CD4-positive, alpha-beta T cell treated with Interleukin-10 for 1 hour (primary cell): ENCODE data around the gene PIAS4.
"Not testable (repeated sequence)": the region's sequence is repeated elsewhere in the genome, so short reads cannot be mapped to it uniquely, and the experiment has no call there.

ENCODE experiments used
- DNase-seq: peaks from one replicate; pipeline ENCODE4 v3.0.0-alpha.2; 2020

PIAS4 gene

DNA sequence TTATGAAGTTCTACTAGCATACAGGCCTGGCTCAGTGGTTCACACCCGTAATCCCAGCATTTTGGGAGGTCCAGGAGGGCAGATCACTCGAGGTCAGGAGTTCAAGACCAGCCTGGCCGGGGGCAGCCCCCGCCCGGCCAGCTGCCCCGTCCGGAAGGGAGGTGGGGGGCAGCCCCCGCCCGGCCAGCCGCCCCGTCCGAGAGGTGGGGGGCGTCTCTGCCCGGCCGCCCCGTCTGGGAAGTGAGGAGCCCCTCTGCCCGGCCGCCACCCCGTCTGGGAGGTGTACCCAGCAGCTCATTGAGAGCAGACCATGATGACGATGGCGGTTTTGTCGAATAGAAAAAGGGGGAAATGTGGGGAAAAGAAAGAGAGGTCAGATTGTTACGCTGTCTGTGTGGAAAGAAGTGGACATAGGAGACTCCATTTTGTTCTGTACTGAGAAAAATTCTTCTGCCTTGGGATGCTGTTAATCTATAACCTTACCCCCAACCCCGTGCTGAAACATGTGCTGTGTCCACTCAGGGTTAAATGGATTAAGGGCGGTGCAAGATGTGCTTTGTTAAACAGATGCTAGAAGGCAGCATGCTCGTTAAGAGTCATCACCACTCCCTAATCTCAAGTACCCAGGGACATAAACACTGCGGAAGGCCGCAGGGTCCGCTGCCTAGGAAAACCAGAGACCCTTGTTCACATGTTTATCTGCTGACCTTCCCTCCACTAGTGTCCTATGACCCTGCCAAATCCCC is 8.7 kb upstream of the PIAS4 start:
- DNase-seq, result not testable (repeated sequence)

DNA sequence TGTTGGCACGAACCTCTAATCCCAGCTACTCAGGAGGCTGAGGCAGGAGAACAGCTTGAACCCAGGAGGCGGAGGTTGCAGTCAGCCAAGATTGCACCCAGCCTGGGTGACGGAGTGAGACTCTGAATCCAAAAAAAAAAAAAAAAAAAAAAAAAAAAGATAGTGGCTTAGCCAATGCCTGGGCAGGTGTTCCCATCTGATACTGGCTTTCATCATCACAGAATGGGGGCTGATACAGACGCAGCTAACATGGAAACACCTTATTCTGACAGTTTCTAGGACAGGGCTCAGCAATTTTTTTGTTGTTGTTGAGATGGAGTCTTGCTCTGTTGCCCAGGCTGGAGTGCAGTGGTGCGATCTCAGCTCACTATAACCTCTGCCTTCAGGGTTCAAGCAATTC is 6.7 kb upstream of the PIAS4 start:
- DNase-seq, result not testable (repeated sequence)

DNA sequence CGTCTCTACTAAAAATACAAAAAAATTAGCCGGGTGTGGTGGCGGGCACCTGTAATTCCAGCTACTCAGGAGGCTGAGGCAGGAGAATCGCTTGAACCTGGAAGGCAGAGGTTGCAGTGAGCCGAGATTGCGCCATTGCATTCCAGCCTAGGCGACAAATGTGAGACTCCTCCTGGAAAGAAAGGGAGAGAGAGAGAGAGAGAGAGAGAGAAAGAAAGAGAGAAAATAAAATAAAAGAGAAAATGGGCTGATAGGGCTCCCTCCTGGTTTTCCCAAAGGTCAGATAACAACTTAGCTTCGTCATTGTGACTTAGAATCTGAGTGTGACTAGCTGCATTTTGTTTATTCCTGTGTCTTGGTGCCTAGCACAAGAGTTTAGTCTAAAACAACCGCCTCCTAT is 2.1 kb upstream of the PIAS4 start:
- not testable (repeated sequence) for DNase-seq

DNA sequence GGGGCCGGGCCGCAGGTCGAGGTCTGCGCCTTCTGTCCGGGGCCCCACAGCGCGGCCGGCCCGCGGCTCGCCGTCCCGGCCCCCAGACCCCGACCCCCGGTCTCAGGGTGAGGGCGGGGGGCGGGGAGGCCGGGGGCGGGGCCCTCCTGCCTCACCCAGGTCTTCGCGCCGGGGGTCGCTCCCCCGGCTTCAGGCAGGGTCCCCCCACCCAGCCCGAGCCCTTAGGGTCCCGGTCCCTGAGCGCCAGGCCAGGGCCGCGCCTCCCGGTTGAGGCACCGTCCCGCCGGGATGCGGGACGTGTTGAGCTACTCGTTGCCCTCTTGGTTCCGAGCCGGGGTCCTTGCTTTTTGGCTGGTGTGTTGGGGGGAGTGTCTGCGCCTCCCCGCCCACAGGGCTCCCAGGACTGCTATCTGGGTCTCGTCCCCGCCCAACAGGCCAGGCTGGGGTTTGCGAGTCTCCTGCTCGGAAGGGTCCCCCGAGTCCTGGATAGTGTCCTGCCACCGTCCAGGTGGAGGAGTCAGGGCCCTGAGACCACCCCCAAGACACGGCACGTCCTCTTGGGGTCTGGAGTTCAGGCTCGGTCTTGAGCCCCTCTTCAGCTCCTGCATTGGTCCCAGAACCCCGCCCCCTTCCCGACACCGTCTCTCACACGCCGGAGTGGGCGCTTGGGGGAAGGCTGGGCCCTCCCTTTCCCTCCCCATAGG is 452 bp downstream of the PIAS4 start:
- no peak for DNase-seq

DNA sequence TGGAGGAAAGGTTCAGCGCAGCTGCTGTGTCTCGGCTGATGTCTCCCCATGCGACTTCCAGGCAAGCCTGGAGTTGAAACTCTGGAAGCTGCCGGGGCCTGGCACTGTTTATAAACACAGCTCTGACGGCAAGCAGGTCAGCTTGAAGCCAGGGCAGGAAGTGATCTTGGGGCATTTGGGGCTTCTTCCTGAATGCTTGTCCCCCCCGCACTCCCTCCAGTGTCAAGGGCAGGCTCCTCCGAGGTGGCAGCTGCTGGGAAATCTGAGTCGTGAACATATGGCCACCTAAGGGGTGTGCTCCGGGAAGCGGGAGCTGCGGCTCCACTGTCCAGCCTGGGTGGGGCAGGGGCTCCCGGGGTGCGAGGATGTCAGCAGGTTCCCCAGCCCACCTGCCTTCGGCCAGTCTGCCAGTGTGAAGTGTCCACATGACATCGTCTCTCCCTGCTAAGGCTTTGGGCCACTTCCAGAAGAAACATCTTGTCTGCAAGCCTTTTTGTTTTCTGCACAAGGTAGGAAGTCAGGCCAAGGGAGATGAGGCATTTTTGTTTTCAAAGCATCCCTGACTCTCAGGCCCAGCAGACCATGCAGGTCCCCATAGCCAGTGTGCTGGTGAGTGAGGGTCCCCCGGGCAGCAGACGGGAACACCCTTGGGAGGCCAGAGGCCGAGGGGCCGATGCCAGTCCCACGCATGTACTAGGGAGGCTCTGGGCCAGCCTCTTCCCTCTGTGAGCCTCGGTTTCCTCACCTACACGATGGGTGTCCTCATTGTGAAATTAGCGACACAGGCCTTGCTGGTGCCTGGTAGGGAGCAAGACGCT is 2.7 kb downstream of the PIAS4 start:
- no peak for DNase-seq

DNA sequence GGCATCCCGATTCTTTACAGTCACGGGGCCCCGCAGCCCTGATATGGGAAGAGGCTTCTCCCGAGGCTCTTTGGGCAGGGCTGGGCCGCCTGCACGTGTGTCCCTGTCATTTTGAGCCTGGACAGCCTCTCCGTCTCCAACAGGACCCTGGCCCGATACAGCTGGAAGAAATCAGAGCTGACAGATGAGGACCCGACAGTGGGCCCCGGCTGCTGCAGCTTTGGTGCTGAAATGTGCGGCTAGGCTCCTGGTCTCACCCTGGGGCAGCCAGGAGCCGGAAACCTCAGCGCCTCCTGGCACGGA is 3.2 kb downstream of the PIAS4 start:
- DNase-seq, result no peak

DNA sequence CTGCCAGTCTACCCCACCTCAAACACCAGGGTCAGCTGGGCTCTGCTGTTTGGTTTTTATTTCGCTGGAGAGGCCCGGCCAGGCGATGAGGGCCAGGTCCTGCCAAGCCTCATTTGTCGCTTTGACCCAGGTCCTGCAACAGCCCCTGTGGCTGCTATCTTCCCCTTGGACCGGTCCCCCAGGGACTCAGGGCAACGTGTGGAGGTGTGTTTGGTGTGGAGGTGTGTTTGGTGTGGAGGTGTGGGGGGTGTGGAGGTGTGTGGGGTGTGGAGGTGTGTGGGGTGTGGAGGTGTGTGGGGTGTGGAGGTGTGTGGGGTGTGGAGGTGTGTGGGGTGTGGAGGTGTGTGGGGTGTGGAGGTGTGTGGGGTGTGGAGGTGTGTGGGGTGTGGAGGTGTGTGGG is 3.9 kb downstream of the PIAS4 start:
- DNase-seq, result not testable (repeated sequence)

DNA sequence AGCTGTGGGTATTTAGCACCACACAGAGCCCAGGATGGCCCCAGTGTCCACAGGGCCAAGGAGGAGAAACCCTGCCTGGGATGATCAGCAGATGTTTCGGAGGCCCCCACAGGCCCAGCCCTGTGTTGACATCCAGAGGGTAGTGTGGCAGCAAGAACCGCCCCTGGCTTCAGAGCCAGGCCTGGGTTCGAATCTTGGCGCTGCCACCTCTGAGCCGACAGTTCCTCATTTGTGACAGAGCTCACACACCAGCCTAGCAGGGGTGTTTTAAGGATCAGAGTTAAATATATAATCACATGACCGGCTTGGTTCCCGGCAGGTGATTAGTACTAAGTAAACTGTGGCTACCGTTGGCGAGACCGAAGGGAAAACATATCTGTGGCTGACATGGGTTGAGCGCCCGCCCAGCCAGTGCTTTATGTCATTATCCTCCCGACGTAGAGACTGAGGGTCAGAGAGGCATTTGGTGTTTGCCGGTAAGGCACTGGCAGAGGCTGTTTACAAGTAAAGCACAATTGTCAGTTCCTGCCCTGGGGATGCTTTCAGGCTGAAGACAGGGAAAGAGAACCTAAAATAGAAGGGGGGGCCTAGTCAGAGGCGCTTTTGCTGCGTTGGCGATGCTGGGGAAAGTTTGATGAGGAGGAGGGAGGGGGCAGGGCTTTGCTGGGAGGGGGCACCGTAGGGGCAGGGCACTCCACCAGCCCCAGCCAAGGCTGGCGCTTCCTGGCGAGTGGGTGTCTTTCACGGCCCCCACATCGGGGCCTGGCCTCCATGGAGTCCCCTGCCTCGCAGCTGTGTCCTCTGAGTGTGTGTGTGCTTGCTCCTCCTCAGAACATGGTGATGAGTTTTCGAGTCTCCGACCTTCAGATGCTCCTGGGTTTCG is 4.8 kb downstream of the PIAS4 start:
- DNase-seq, result no peak

DNA sequence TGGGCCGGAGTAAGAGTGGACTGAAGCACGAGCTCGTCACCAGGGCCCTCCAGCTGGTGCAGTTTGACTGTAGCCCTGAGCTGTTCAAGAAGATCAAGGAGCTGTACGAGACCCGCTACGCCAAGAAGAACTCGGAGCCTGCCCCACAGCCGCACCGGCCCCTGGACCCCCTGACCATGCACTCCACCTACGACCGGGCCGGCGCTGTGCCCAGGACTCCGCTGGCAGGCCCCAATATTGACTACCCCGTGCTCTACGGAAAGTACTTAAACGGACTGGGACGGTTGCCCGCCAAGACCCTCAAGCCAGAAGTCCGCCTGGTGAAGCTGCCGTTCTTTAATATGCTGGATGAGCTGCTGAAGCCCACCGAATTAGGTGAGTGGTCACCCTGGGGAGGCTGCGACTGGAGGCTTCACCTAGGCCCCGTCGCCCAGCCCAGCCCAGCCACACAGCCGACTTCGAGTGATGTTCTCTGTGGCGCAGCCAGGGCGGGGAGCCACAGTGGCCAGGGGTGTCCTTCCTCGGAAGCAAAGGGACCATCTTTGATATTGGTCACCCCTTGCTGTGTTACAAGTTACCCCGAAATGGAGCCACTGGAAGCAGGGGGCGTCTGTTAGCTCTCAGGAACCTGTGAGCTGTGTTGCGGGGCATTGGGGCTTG is 5.6 kb downstream of the PIAS4 start:
- no peak for DNase-seq

DNA sequence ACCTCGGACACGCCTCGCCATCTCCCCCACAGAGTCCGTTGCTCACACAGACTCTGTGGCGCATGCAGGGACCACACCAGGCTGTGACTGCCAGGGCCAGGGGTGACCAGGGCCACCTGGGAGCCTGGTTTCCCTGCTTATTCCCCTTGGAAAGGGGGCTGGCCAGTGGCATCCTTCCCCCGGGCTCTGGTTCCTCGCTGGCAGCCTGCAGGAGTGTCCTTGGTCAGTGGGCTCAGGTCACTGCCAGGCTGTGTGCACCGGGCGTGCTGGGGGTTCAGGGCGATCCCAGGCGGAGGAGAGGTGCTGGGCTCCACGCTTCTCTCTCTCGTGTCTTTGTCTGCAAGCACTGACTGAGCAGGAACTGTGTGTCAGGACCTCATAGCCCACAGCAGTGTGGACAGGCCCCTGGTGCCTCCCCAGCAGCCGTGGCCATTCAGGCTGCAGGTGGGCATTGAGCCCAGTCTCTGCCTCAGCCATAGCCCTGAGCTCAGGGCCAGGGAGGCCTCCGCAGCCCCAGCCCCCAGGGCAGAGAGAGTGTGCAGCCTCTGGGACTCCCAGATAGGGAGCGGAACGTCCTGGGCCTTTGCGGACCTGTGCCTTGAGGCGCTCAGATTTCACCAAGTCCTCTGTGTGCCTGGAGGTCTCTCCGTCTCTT is 6.5 kb downstream of the PIAS4 start:
- no peak for DNase-seq

DNA sequence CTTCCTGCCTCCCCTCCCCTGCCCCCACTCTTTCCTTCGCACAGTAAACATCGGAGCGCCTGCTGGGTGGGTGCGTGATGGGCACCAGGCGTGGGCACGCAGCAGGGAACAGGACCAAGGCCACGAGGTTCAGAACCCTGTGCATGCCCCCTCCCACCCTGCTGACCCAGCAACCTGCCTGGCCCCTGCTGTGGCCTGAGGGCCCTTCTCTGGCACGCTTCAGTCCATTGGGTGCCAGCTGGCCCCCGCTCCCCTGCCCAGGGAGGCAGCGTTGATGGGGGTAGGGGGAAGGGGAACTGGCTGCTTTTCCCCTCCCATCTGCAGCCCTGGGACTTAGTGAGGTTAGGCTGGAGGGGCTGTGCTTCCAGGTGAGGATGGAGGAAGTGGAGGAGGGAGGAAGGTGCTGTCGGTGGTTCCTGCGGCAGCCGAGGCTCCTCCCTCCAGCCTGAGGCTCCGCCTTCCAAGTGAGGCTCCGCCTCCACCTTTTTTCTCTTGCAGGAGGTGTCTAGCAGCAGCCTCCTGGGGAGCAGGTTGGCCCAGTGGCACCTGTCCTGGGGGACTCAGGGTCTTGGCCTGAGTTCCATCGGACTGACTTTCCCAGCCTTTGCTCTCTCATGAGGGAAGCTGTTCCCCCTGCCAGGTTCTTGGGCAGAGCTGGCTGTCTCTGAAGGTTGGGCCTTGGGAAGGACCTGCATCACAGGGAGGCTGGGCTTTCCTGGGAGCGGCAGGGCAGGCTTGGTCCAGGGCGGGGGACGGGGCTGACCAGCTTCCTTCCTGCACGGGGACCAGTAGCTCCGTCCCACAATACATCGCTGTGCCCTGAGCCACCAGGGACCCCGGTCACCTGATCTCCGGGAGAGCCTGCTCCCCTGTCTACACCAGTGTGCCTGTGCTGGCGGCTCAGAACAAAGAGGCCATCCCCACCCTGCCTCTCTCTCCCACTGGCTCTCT is 7.3 kb downstream of the PIAS4 start:
- peak; percentile 47 for DNase-seq

DNA sequence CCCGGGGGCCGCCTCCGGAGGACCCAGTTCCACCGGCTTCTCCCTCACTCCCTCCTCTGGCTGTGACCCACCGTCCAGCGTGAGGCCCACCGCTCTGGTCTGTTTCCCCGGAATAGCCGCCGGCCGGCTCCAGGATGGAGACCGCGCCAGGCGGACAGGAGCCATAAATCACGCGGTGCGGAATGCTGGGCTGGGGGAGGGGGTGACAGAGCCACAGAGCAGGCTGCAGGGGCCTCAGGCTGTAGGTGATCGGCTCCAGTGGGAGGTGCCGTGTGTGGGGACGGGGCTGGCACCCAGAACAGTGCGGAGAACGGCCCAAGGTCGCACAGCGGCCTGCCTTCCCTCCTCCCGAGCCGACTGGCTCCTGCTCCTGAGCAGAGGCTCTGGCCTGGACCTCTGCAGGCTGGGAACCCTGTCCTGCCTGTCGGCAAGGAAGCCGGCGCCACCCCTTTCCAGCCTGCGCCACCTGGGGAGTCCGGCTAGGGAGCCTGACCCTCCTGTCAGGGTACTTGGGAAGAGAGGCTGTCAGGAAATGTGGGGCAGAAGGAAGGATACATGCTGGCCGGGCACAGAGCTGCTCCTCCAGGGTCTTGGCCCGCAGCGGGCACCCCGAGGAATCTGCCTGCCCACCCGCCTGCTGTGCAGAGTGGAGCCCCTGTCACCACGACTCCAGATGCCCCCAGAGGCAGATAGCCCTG is 8.3 kb downstream of the PIAS4 start:
- DNase-seq, result no peak

DNA sequence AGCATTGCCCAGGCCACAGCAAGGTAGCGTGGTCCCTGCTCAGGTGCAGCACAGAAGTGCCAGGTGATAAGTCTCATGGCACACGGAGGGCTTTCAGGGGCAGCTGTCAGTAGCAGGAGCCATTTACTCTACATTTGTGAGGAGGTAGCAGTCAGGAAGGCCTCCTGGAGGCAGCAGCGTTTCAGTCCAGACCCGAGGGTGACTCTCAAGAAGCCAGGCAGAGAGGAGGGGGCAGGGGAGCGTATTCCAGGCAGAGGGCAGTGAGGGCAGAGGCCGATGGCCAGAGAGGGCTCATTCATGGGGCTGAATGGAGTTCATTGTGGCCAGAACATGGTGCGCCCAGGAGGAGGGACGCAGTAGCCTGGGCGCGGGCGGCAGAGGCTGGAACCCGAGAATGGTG is 8.9 kb downstream of the PIAS4 start:
- DNase-seq, result no peak

DNA sequence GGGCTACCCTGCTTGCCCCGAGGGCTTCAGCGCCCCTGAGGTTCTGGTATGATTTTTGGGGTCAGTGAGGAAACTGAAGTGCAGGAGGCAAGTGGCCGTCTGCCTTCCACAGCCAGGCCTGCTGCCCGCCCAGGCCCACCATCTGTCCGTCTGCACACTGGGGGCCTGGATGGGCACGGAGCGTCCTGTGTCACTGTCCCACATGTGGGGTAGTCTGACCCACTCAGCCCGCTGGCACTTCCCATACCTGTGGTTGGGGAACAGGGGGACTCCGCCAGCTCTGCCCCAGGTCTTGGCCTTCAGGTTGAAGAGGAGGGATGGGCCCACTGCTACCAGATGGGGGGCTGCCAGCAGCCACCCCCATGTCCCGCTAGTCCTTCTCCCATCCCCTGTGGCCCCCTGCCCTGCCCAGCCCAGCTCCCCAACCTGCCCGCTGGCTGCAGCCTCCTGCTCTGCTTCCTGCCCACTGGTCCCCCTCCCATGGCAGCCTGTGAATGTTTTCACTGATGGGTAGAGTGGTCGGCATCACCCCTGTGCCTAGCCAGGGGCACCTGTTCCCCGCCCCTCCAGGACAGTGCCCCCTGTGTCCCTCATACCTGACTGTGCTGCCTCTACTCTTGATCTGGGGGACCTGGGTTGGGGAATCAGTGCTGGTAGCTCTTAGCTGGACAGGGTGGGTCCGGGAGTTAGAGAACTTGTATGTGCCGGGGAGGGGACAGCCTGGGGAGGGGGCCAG is 9.5 kb downstream of the PIAS4 start:
- DNase-seq, result no peak

DNA sequence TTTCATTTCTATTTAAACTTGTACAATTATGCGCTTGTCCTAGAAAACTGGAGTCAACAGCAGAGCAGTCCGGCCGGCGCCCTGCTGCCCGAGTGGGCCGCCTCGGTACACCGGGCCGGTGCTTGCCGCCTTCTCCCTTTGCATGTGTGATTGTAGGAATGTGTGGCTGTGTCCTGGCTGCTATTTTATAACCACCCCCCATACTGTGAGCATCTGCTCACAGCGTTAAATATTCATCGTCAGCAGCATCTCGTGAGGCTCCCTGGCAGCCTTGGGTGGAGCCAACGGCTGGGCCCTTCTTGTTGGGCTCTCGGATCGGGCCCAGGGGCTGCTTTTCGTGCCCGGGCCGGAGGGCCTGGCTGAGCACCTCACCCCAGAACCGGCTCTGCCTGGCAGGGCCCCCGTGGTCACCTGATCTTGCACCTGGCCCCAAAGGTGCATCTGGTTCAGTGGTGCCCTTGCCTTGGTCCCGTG is 10.6 kb downstream of the PIAS4 start:
- no peak for DNase-seq

DNA sequence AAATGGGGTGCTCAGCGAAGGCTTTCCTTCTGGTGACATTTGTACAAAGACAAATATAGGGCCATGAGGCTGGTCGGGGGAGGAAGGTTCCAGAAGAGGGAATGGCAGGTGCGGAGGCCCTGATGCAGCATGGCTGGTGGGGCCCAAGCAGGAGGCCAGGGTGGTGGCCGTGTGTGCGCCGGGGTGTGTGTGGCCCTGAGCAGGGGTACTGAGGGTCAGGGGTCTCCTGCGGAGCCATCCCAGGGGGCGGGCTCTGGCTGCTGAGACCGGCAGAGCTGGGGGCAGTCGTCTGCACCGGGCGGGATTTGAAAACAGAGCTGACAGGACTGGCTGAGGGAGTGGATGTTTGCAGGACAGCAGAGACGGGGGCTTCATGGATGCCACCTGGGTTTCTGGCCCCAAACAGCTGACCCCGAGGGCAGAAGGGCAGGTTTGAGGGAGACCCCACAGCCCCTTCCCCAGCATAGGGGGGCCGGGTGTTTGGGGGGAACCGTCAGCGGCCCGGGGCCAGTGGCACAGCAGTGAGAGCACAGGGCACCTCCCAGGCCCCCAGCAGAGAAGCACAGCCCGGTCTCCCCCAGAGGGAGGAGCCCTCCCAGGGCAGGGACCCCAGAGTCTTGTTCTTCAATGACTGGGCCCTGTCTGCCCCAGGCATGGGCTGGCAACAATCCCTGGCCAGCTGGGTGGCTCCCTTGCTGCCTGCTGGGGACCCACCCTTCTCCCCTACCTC is 11.4 kb downstream of the PIAS4 start:
- DNase-seq, result no peak

DNA sequence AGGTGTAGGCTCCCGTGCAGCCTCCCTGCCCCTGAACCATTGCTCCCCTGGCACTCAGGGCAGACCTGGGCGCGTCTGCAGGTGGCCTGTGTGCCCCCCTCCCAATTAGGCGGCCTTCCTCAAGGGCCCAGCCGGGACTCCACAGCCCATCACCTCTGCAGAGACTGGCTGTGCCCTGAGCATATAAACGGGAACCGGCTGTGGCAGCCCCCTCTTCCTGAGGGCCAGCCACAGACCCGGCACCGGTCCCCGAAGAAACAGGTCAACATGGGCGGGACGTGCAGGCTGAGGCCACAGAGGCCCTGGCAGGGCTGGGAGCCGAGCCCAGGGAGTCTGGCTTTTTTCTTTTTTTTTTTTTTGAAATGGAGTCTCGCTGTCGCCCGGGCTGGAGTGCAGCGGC is 12.0 kb downstream of the PIAS4 start:
- no peak for DNase-seq
